ENCODE results near the gene PPP2R2B. TPM values are rescaled to one million over a fixed set of nuclear protein-coding genes. Genes with fewer than 3 reads are reported as not detected.

Gene PPP2R2B
- total RNA-seq, 4 donors from 2014 or later, result 0.31 to 1.9 (median 0.96) TPM

- no peak for ATAC-seq (ENCODE audit: low FRiP score)
Observed at GRCh38 chr5:146910239-146910638, 31.7 kb upstream of the PPP2R2B start.

GRCh38 chr5:146909255-146910068 lies 30.9 kb upstream of the PPP2R2B start:
- TF ChIP-seq, protein P1, sequence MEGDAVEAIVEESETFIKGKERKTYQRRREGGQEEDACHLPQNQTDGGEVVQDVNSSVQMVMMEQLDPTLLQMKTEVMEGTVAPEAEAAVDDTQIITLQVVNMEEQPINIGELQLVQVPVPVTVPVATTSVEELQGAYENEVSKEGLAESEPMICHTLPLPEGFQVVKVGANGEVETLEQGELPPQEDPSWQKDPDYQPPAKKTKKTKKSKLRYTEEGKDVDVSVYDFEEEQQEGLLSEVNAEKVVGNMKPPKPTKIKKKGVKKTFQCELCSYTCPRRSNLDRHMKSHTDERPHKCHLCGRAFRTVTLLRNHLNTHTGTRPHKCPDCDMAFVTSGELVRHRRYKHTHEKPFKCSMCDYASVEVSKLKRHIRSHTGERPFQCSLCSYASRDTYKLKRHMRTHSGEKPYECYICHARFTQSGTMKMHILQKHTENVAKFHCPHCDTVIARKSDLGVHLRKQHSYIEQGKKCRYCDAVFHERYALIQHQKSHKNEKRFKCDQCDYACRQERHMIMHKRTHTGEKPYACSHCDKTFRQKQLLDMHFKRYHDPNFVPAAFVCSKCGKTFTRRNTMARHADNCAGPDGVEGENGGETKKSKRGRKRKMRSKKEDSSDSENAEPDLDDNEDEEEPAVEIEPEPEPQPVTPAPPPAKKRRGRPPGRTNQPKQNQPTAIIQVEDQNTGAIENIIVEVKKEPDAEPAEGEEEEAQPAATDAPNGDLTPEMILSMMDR (IDR thresholded peaks at IDR 0.05), result no peak
- ATAC-seq (ENCODE audit: low FRiP score), result no peak
- no peak for DNase-seq (ENCODE audit: low spot score)

More at GRCh38 chr5:146910239-146910638, 31.7 kb upstream of the PPP2R2B start:
- TF ChIP-seq, protein P1 (IDR thresholded peaks at IDR 0.05), result no peak
- DNase-seq (ENCODE audit: low spot score), result no peak

DNA sequence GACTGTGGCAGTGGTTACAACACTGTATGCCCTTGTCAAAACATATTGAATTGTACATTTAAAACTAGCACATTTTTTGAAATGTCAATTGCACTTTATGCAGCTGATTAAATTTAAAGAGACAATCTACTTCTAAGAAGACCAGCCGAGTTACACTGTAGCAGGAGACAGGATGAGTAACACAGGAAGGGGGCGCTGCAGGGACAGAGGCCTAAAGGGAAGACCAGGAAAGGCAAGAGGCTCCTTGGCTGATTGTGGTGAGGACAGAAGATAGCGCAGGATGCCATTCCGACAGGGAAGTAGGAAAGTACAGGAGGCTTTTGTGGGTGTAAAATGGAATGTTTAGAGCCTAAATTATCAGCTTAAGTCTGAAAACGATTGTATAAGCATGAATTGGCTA lies 28.2 kb upstream of the PPP2R2B start:
- DNase-seq (ENCODE audit: low spot score) (no peak), ATAC-seq (ENCODE audit: low FRiP score) (no peak)
- TF ChIP-seq, protein P1 (IDR thresholded peaks at IDR 0.05), result no peak

DNA sequence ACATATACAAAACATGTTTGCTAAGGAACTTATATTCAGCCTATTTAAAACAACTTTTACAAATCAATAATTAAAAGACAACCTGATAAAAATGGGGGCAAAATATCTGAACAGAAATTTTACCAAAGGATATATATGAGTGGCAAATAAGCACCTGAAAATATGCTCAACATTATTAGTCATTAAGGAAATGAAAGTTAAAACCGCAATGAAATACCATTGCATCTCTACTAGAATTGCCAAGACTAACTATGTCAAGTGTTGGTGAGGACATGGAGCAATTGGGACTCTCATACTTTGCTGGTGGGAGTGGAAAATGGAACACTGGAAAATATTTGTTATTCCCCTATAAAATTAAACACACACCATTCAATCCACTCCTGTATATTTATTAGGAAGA lies 26.3 kb upstream of the PPP2R2B start:
- no peak for ATAC-seq (ENCODE audit: low FRiP score)
- no peak for DNase-seq (ENCODE audit: low spot score)
- TF ChIP-seq, protein P1 (IDR thresholded peaks at IDR 0.05), result no peak

DNA sequence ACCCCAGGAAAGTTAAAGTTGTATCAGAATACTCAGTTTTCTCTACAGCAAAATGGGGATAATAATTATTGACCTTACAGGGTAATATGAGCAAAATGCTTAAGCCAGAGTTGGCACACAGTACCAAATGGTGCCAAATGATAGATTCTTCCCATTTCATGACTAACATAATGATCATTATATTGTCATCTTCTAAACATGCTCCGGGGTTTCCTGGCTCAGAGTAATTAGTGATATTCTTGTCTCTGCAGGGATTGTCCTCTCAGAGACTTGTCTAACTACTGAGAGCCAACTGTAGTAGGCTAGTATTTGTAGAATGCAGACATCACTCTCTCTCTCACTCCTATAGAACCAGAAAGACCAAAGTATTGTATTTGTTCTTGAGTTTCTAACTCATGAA lies 25.2 kb upstream of the PPP2R2B start:
- DNase-seq (ENCODE audit: low spot score) (no peak), ATAC-seq (ENCODE audit: low FRiP score) (no peak)
- TF ChIP-seq, protein P1 (IDR thresholded peaks at IDR 0.05), result no peak

DNA sequence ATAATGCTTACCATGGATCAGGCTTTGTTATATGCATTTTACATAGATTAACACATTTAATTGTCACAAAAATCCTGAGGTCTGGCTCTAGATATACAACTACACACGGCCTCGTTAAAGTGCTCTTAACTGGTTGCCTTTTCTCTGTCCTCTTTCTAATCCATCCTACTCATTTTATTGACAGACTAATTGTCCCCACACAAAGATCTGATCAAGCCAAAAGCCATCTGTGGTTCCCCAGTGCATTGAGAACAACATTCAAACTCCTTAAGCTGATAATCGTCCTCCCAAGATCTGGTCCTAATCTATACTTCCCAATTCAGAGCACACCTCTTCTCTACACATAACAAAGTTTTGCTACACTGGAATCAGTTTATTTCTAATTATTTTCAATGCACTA lies 23.9 kb upstream of the PPP2R2B start:
- TF ChIP-seq, protein P1 (IDR thresholded peaks at IDR 0.05), result no peak
- no peak for ATAC-seq (ENCODE audit: low FRiP score)
- DNase-seq (ENCODE audit: low spot score), result no peak

DNA sequence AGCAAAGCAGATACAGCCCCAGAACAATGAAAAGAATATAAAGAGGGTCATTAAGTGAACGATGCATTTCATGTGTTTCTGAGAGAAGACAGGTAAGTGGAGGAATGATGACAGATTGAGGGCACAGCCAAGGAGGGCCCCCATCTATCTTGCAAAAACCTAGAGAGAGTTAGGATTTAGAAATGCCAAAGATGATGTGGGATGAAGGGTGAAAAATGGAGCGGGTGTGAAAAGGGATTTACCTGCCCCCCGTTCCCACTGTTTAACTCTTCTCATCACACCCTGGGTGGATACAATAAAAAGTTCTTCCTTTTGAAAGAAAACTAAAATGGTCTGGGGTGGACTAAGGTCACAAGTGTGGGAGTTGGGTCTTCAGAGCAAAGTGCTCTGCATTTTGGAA lies 18.5 kb upstream of the PPP2R2B start:
- ATAC-seq (ENCODE audit: low FRiP score) (no peak), DNase-seq (ENCODE audit: low spot score) (no peak)
- TF ChIP-seq, protein P1 (IDR thresholded peaks at IDR 0.05), result no peak
